ENCODE data around the gene SEPTIN8. TPM values are rescaled to one million over a fixed set of nuclear protein-coding genes. Genes with fewer than 3 reads are reported as not detected.

Gene SEPTIN8
- total RNA-seq, 2 experiments from 2014 or later = 35.1 to 35.3 TPM

DNA sequence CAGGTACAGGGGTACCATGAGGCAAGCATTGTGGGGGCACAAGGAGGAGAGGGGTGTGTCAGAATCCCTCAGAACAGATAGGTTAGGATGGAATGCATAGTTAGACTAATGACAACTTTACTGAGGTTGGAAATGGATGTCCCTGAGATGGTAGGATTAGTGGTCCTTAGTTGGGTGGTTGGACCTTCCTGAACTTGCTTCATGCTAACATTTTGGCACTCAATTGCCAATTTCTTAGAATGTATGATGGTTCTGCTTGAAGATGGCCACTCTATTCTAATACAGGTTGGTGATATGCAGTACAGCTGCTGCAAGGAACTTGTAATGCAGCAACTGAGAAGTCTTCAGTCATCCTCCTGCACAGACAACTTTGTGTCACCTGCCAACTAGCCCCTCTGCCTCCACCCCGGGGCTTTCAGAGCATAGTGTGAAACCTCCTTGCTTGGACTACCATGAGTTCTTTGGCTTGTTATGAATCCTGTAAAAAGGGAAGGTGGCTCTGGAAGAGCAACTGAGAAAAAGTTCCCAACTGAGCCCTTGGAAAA, 24.4 kb downstream of the SEPTIN8 start:
- CTCF ChIA-PET = interaction anchor here (0.6 to 3.3 kb wide), 6 partner anchors 15 to 224 kb away, joined by 3 to 31 read pairs (median 6); partner anchors contain the start of gene KIF3A
- Mint-ChIP-seq H3K27ac (no peak overlapping the region), H3K9me3 (ENCODE audit: insufficient read depth) (no peaks in the 10 kb centered on the region), H3K27me3 (ENCODE audit: low read depth) (no peaks in the 10 kb centered on the region), H3K4me3 (no peak overlapping the region), H3K4me1 (ENCODE audit: low read depth) (peaks cover 45% of the 10 kb centered on the region), H3K36me3 (ENCODE audit: low read depth) (peaks cover 11% of the 10 kb centered on the region)
- POLR2A ChIA-PET = interaction anchor here (0.9 kb wide), 1 partner anchor 263 kb away, joined by 3 read pairs; no protein-coding TSS in a partner anchor
- ATAC-seq = no peak
- DNase-seq = no peak

DNA sequence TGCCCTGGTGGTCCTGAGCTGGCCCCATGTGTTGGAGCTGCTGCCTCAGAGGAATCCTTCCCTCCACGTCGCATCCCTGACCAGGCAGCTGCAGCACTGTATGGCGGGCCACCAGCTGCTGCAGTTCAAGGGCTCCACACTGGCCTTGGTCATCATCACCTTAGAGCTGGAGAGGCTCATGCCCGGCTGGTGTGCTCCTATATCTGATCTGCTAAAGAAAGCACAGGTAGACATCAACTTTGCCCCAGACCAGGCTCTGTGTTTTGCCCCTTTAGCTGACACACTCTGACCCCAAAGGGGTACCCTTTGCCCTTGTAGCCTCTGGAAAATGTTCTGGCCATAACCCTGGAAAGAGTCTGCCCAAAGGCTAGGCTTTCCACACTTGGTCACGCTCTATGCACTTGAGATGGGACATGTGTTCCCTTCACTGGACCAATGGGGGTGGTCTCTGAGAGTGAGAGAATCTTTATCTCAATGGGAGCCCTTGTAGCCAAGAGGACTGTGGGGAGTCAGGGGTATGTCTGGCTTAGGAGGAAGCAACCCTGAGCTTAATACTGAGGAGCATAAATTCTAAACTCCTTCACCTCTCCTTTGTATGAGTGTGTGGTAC, 25.0 kb downstream of the SEPTIN8 start:
- DNase-seq (no peak), ATAC-seq (no peak)
- ChIA-PET CTCF (interaction anchor here (1.5 to 3.0 kb wide), 3 partner anchors 14 to 68 kb away, joined by 4 to 19 read pairs (median 7); partner anchors contain the start of gene KIF3A), POLR2A (interaction anchor here (0.9 kb wide), 1 partner anchor 263 kb away, joined by 3 read pairs; no protein-coding TSS in a partner anchor)
- H3K27ac Mint-ChIP-seq = no peak overlapping the region
- no peaks in the 10 kb centered on the region for H3K27me3 Mint-ChIP-seq (ENCODE audit: low read depth)
- H3K4me3 Mint-ChIP-seq = no peak overlapping the region
- H3K9me3 Mint-ChIP-seq (ENCODE audit: insufficient read depth) = no peaks in the 10 kb centered on the region
- peaks cover 45% of the 10 kb centered on the region for H3K4me1 Mint-ChIP-seq (ENCODE audit: low read depth)
- H3K36me3 Mint-ChIP-seq (ENCODE audit: low read depth) = peaks cover 11% of the 10 kb centered on the region

DNA sequence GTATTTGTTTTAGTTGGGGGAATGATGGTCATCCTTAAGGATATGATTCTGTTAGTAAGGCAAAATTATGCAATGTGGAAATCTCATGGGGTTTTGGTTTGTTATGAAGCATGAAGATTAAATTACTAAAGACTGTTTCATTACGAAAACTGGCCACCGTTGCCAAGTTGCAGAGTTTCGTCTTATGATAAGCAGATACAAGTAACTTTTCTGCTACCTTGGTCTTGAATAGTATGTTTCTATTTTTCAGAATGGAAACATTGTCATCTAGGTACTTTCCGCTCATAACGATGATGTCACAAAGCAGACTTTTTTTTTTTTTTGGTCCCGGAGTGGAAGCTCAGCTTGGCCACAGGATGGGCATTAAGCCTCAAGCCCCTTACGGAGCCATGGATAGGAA, 25.6 kb downstream of the SEPTIN8 start:
- Mint-ChIP-seq H3K4me3 (no peak overlapping the region), H3K27ac (no peak overlapping the region), H3K4me1 (ENCODE audit: low read depth) (peaks cover 45% of the 10 kb centered on the region), H3K36me3 (ENCODE audit: low read depth) (peaks cover 11% of the 10 kb centered on the region), H3K27me3 (ENCODE audit: low read depth) (no peaks in the 10 kb centered on the region), H3K9me3 (ENCODE audit: insufficient read depth) (no peaks in the 10 kb centered on the region)
- no peak for DNase-seq
- ATAC-seq = no peak
- ChIA-PET POLR2A (interaction anchor here (0.6 kb wide), 1 partner anchor 646 kb away, joined by 3 read pairs; no protein-coding TSS in a partner anchor), CTCF (interaction anchor here (1.4 to 3.0 kb wide), 3 partner anchors 13 to 225 kb away, joined by 5 to 19 read pairs (median 7); partner anchors contain the start of gene KIF3A)

DNA sequence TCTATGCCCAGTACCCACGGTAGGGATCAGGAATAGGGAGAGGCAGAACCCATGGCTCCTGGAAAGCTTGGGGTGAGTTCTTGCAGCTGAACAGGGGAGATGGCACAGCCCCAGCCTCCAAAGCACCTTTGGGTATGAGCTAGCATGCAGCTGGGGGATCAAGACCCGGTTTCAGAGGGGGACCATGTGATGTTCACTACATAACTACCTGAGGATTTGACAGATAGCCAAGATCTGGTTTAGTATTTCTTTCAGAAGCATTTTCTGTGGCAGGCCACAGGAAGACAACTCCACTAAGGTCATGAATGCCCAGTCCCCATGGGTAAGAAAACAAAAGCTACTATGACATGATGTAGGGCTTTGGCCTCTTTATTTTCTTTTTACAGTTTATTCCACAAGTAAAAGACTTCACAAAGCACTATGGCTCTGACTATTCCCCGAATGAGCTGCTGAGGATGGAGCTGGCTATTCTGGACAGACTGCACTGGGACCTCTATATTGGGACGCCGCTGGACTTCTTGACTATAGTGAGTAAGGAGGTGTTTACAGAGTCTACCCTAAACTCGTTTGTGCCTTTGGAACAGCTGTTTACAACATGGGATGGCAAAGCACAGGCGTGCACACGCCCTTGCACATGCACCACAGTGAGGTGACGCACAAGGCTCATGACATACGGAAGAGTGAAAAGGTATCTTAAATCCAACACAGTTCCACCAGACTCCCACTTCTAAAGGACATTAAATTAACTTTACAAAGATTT, 26.4 kb downstream of the SEPTIN8 start:
- peaks cover 11% of the 10 kb centered on the region for H3K36me3 Mint-ChIP-seq (ENCODE audit: low read depth)
- POLR2A ChIA-PET = interaction anchor here (1.0 kb wide), 1 partner anchor 12 kb away, joined by 3 read pairs; no protein-coding TSS in a partner anchor
- ATAC-seq = no peak
- no peak for DNase-seq
- CTCF ChIA-PET = interaction anchor here (0.6 to 3.0 kb wide), 3 partner anchors 12 to 224 kb away, joined by 3 to 19 read pairs (median 5); no protein-coding TSS in a partner anchor
- no peak overlapping the region for H3K4me3 Mint-ChIP-seq
- peaks cover under 1% of the 10 kb centered on the region for H3K27me3 Mint-ChIP-seq (ENCODE audit: low read depth)
- H3K4me1 Mint-ChIP-seq (ENCODE audit: low read depth) = peaks cover 50% of the 10 kb centered on the region
- H3K27ac Mint-ChIP-seq = no peak overlapping the region
- no peaks in the 10 kb centered on the region for H3K9me3 Mint-ChIP-seq (ENCODE audit: insufficient read depth)

DNA sequence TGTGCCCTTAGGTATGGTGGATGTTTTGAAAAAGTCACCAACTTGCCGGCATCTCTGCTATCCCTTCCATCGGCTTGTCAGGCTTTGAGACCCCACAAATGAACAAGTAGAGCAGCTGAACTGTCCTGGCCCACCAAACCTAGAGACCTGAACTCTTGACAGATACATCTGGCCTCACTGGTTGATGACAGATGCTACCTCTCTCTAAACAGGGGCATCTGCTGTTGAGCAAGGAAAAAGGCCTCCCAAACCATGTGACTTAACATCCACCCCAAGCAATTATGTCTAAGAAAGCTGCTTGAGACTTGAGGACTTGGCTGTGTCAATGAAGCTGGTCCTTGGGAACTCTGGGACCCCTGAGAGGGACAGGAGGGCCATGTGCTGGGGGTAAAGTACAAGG, 27.5 kb downstream of the SEPTIN8 start:
- no peak for DNase-seq
- Mint-ChIP-seq H3K9me3 (ENCODE audit: insufficient read depth) (no peaks in the 10 kb centered on the region), H3K27me3 (ENCODE audit: low read depth) (peaks cover 4% of the 10 kb centered on the region), H3K27ac (no peak overlapping the region), H3K4me3 (no peak overlapping the region), H3K4me1 (ENCODE audit: low read depth) (peaks cover 42% of the 10 kb centered on the region), H3K36me3 (ENCODE audit: low read depth) (peaks cover 11% of the 10 kb centered on the region)
- CTCF ChIA-PET = interaction anchor here (1.2 to 2.2 kb wide), 3 partner anchors 8 to 248 kb away, joined by 4 to 6 read pairs (median 5); no protein-coding TSS in a partner anchor
- POLR2A ChIA-PET = no interaction called here
- no peak for ATAC-seq

DNA sequence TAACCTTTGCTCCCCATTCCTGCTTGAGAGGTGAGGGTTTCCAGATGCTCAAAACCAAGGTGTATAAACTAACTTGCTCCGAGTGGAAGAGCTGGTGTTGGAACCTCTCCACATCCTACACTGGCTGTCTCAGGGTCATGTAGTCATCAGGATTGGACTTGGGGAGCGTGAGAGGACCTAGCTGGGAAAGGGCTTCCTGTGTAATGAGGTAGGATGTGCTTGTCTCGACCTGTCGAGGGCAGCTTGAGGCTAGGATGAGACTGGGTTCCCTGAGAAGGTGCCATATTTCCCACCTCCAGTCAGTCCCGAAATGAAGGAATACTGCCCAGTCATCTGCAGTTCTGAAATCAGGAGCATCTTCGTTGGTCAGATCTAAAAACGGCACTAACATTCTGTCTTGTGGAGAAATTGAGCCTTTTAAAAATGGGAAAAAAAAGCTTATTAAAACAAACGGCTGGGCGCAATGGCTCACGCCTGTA, 28.5 kb downstream of the SEPTIN8 start:
- DNase-seq (peak; percentile 21), ATAC-seq (no peak)
- peaks cover 39% of the 10 kb centered on the region for H3K4me1 Mint-ChIP-seq (ENCODE audit: low read depth)
- peak overlapping the region; percentile 54 for H3K4me3 Mint-ChIP-seq
- ChIA-PET POLR2A (interaction anchor here (3.5 kb wide), 1 partner anchor 11 kb away, joined by 26 read pairs; the partner anchor contains the start of gene KIF3A), CTCF (interaction anchor here (0.7 to 3.5 kb wide), 5 partner anchors 9 to 247 kb away, joined by 3 to 33 read pairs (median 5); partner anchors contain the start of gene KIF3A)
- H3K27me3 Mint-ChIP-seq (ENCODE audit: low read depth) = peaks cover 4% of the 10 kb centered on the region
- no peaks in the 10 kb centered on the region for H3K9me3 Mint-ChIP-seq (ENCODE audit: insufficient read depth)
- peak overlapping the region; percentile 13 for H3K27ac Mint-ChIP-seq
- peaks cover 11% of the 10 kb centered on the region for H3K36me3 Mint-ChIP-seq (ENCODE audit: low read depth)

DNA sequence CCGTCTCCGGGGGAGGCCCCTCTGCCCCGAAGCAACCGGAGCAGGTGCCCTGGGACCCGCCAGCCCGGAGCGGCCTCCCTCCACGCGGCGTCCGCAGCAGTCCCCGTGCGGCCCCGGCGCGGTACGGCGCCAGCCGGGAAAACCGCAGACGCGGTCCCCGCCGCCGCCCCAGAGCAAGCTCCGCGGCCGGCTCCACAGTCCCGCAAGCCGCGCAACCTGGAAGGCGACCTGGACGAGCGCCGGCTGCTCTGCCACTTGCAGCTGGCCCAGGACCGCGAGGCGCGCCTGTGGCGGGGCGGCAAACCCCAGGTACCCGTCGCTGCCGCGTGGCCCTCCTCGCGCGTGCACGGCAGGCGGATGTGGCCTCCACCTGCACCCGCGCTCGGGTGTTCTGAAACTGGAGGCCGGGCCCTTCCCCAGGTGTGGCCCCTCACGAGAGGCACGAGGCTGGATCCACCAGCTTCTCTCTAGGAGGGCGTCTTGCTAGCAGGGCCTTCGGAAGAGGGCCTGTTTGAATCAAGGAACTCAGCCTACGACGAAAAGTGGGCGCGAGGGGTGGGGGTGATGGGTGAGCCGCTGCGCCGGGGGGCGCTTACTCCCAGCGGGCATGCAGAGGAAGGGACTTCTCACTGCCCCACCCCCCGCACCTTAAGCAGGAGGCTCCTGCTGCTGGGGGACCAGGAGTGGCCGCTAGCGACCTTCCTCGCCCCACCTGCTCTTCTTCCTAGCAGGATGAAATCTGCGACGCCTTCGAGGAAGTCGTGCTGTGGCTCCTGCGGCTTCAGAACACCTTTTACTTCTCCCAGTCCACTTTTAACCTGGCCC, 29.2 kb downstream of the SEPTIN8 start:
- H3K4me1 Mint-ChIP-seq (ENCODE audit: low read depth) = peaks cover 35% of the 10 kb centered on the region
- H3K27ac Mint-ChIP-seq = peak overlapping the region; percentile 13
- no peaks in the 10 kb centered on the region for H3K9me3 Mint-ChIP-seq (ENCODE audit: insufficient read depth)
- H3K27me3 Mint-ChIP-seq (ENCODE audit: low read depth) = peaks cover 4% of the 10 kb centered on the region
- peaks cover 11% of the 10 kb centered on the region for H3K36me3 Mint-ChIP-seq (ENCODE audit: low read depth)
- CTCF ChIA-PET = interaction anchor here (0.7 to 3.5 kb wide), 14 partner anchors 10 to 220 kb away, joined by 3 to 33 read pairs (median 4); partner anchors contain the start of gene KIF3A
- DNase-seq = peak; percentile 69
- POLR2A ChIA-PET = interaction anchor here (0.6 to 3.5 kb wide), 8 partner anchors 8 to 322 kb away, joined by 3 to 26 read pairs (median 4); partner anchors contain the start of genes KIF3A and SEPTIN8
- ATAC-seq = peak; percentile 46
- peak overlapping the region; percentile 61 for H3K4me3 Mint-ChIP-seq

DNA sequence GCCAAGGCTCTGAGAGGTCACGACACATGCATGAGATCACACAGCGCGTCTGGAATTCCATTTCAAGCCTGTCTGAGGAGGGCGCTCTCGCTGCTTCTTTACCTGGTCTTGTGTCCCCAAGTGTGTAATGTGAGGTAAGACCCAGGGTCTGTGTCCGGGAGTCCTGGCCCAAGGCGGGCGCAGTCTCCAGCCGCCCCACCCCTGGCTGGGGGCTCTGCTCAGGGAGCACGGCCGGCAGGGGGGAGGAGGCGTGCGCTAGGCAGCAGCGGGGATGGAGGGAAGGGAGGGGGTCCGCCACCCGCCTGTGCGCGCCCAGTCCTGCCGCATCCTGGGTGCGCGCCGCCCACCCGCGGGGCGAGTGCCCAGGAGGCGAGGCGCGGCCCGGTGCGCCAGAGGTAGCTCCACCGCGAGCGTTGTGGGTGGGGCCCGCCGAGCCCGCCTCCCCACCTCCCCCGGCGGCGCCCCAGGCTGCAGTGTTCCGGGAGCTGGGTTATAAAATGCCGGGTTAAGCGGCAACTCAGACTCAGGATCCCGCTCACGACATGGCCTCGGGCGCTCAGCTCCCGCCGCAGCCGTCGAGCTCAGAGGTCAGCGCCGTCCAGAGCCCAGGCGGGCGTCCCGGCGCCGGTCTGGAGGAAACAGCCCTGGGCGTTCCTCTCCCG, 30.0 kb downstream of the SEPTIN8 start, which contains the start of gene CCNI2:
Gene CCNI2, plus strand, starts transcription at position 473 of the 662 bp plus-strand sequence. Its CDS starts 70 bp downstream, at position 543.
- DNase-seq = peak; percentile 69
- H3K9me3 Mint-ChIP-seq (ENCODE audit: insufficient read depth) = no peaks in the 10 kb centered on the region
- peaks cover 5% of the 10 kb centered on the region for H3K27me3 Mint-ChIP-seq (ENCODE audit: low read depth)
- peak within 1 kb of the TSS; percentile 73 for H3K27ac Mint-ChIP-seq
- POLR2A ChIA-PET = interaction anchor here (0.6 to 3.5 kb wide), 10 partner anchors 8 to 321 kb away, joined by 3 to 26 read pairs (median 3); partner anchors contain the start of genes KIF3A and SEPTIN8
- H3K36me3 Mint-ChIP-seq (ENCODE audit: low read depth) = peaks cover 7% of the 10 kb centered on the region
- peaks cover 32% of the 10 kb centered on the region for H3K4me1 Mint-ChIP-seq (ENCODE audit: low read depth)
- ATAC-seq = peak; percentile 88
- CTCF ChIA-PET = interaction anchor here (0.6 to 3.5 kb wide), 19 partner anchors 8 to 673 kb away, joined by 3 to 33 read pairs (median 3); partner anchors contain the start of genes CSF2 and KIF3A
- peak within 1 kb of the TSS; percentile 71 for H3K4me3 Mint-ChIP-seq

DNA sequence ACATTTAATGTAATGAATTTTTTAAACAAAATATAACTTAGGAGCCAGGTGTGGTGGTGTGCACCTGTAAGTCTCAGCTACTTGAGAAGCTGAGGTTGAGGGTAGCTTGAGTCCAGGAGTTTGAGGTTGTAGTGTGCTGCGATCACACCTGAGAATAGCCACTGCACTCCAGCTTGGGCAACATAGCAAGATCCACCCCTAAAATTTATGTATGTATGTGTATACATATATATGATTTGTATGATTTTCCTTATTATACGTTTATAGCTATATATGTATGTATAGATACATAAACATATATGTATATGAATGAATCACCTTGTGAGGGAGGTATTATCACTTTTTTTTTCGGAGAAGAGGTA, 30.5 kb downstream of the SEPTIN8 start:
- ATAC-seq (no peak), DNase-seq (peak; percentile 16)
- Mint-ChIP-seq H3K27me3 (ENCODE audit: low read depth) (peaks cover 6% of the 10 kb centered on the region), H3K4me1 (ENCODE audit: low read depth) (peaks cover 32% of the 10 kb centered on the region), H3K27ac (peak overlapping the region; percentile 73), H3K9me3 (ENCODE audit: insufficient read depth) (no peaks in the 10 kb centered on the region), H3K36me3 (ENCODE audit: low read depth) (peaks cover 5% of the 10 kb centered on the region), H3K4me3 (peak overlapping the region; percentile 71)
- ChIA-PET POLR2A (interaction anchor here (0.7 to 3.5 kb wide), 7 partner anchors 9 to 257 kb away, joined by 3 to 26 read pairs (median 3); partner anchors contain the start of genes KIF3A and SEPTIN8), CTCF (interaction anchor here (0.6 to 3.5 kb wide), 13 partner anchors 8 to 673 kb away, joined by 3 to 33 read pairs (median 4); partner anchors contain the start of genes CSF2 and KIF3A)

DNA sequence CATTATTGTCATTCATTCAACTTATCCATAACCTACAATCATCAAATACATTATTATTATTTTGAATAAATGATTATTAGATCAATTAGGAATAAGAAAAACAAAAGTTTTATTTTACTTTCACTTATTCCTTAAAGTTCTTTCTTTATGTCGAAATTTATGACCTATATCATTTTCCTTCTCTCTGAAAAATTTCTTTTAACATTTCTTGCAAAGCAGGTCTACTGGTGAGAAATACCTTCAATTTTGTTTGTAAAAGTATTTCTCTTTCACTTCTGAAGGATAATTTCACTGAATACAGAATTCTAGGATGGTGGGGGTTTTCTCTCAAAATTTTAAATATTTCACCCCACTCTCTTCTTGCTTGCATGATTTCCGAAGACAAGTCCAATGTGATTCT, 32.4 kb downstream of the SEPTIN8 start:
- Mint-ChIP-seq H3K36me3 (ENCODE audit: low read depth) (no peaks in the 10 kb centered on the region), H3K4me3 (no peak overlapping the region), H3K27ac (no peak overlapping the region), H3K4me1 (ENCODE audit: low read depth) (peaks cover 16% of the 10 kb centered on the region), H3K9me3 (ENCODE audit: insufficient read depth) (no peaks in the 10 kb centered on the region), H3K27me3 (ENCODE audit: low read depth) (peaks cover 11% of the 10 kb centered on the region)
- ChIA-PET POLR2A (interaction anchor here (0.6 kb wide), 1 partner anchor 13 kb away, joined by 3 read pairs; no protein-coding TSS in a partner anchor), CTCF (interaction anchor here (1.2 kb wide), 1 partner anchor 46 kb away, joined by 3 read pairs; no protein-coding TSS in a partner anchor)
- ATAC-seq (no peak), DNase-seq (no peak)
